SK-N-SH (cell line): Measurements from ENCODE around the gene DDX51. TPM values are rescaled to one million over a fixed set of nuclear protein-coding genes. Genes with fewer than 3 reads are reported as not detected.
A peak's percentile ranks its signal among the peaks of the same experiment; 100 is the strongest.

Source experiments
- CTCF ChIA-PET: fragments of 300-600, 350-600 bp; formaldehyde crosslinking; extraction: SDS; loops from one replicate; lab custom pipeline; 2021; lab: Yijun Ruan, JAX
- POLR2A ChIA-PET: fragments of 350-600 bp; sonication (Branson Sonifier 250); formaldehyde crosslinking; extraction: SDS; loops from one replicate; lab custom pipeline; 2020; ENCODE audit warnings: antibody characterized with exemption, inconsistent platforms; lab: Yijun Ruan, JAX
- DNase-seq: peaks from one replicate; pipeline ENCODE4 v3.0.0; 2012
- H2AFZ ChIP-seq: fragments of 200-600 bp; sonication (generic); 2 replicates; pipeline ENCODE4 v1.8.1; 2016; ENCODE audit warnings: antibody characterized with exemption, mild to moderate bottlenecking, low read depth
- H3F3A ChIP-seq: fragments of 200-600 bp; sonication (generic); replicated peaks from 2 replicates; pipeline ENCODE3; 2016; ENCODE audit warnings: antibody characterized with exemption, mild to moderate bottlenecking; ENCODE audit not compliant: insufficient read depth
- H3K27ac ChIP-seq, 2 experiments: fragments of 200-500 bp in 1 of 2; fragments of 200-600 bp in 1 of 2; sonication (Bioruptor generic) in 1 of 2; sonication (generic), shearing (Covaris generic) in 1 of 2; 2 replicates each; pipeline versions ENCODE4 v1.5.1 to v1.6.1; 2014 to 2016; ENCODE audit warnings: low read depth in 2 of 2, inconsistent platforms in 1 of 2, low read length in 1 of 2, mild to moderate bottlenecking in 1 of 2, mixed read lengths in 1 of 2
- H3K27me3 ChIP-seq: fragments of 200-600 bp; sonication (generic), shearing (Covaris generic); 2 replicates; pipeline ENCODE4 v1.6.1; 2016; ENCODE audit warnings: mixed run types; ENCODE audit not compliant: insufficient read depth
- H3K36me3 ChIP-seq, 2 experiments: fragments of 200-500 bp in 1 of 2; fragments of 200-600 bp in 1 of 2; sonication (Bioruptor generic) in 1 of 2; sonication (generic) in 1 of 2; replicated peaks in 1 of 2; 2 replicates each; pipeline versions ENCODE3 to v1.5.1; 2014 to 2016; ENCODE audit warnings: low read length in 1 of 2, mild to moderate bottlenecking in 1 of 2; ENCODE audit not compliant: insufficient read depth in 2 of 2, control insufficient read depth in 1 of 2
- H3K4me1 ChIP-seq, 2 experiments: fragments of 200-500 bp in 1 of 2; fragments of 200-600 bp in 1 of 2; sonication (Bioruptor generic) in 1 of 2; sonication (generic), shearing (Covaris generic) in 1 of 2; 2 replicates each; pipeline versions ENCODE4 v1.5.1 to v1.6.1; 2014 to 2016; ENCODE audit warnings: low read depth in 1 of 2, low read length in 1 of 2, mixed run types in 1 of 2; ENCODE audit not compliant: insufficient read depth in 2 of 2, control insufficient read depth in 1 of 2
- H3K4me2 ChIP-seq: fragments of 200-600 bp; sonication (generic), shearing (Covaris generic); 2 replicates; pipeline ENCODE4 v1.6.1; 2017; ENCODE audit warnings: mixed run types
- H3K4me3 ChIP-seq, 2 experiments: fragments of 200-500 bp in 1 of 2; fragments of 200-600 bp in 1 of 2; sonication (Bioruptor generic) in 1 of 2; sonication (generic), shearing (Covaris generic) in 1 of 2; 2 replicates each; pipeline versions ENCODE4 v1.5.1 to v1.8.1; 2014 to 2016; ENCODE audit warnings: low read depth in 2 of 2, inconsistent platforms in 1 of 2, low read length in 1 of 2, mild to moderate bottlenecking in 1 of 2, mixed read lengths in 1 of 2, moderate library complexity in 1 of 2
- H3K79me2 ChIP-seq: fragments of 200-600 bp; sonication (generic); 2 replicates; pipeline ENCODE4 v1.8.1; 2017; ENCODE audit warnings: mild to moderate bottlenecking; ENCODE audit not compliant: insufficient read depth
- H3K9ac ChIP-seq: fragments of 200-600 bp; sonication (generic); 2 replicates; pipeline ENCODE4 v1.6.1; 2017; ENCODE audit warnings: mixed run types
- H3K9me2 ChIP-seq: fragments of 200-600 bp; sonication (generic); 2 replicates; pipeline ENCODE4 v1.6.1; 2017; ENCODE audit warnings: mixed run types
- H3K9me3 ChIP-seq: fragments of 200-600 bp; sonication (generic); 2 replicates; pipeline ENCODE4 v1.6.1; 2017; ENCODE audit warnings: mixed run types, mild to moderate bottlenecking, moderate library complexity
- H4K20me1 ChIP-seq: fragments of 200-600 bp; sonication (generic); 2 replicates; pipeline ENCODE4 v1.6.1; 2017; ENCODE audit warnings: mild to moderate bottlenecking, mixed run types; ENCODE audit not compliant: insufficient read depth
- CHD2 ChIP-seq: fragments of 150-350 bp; IDR thresholded peaks from 2 replicates; pipeline ENCODE4 v1.6.1; 2018; ENCODE audit warnings: low read length; ENCODE audit not compliant: partially characterized antibody
- ELF1 ChIP-seq: IDR thresholded peaks from 2 replicates; pipeline ENCODE4 v1.4.0; 2012
- EP300 ChIP-seq, 2 experiments: IDR thresholded peaks; 2 replicates each; pipeline versions ENCODE4 v1.4.0 to v1.6.1; 2012; ENCODE audit warnings: borderline replicate concordance in 1 of 2, low read depth in 1 of 2, low read length in 1 of 2
- GABPA ChIP-seq: IDR thresholded peaks from 2 replicates; pipeline ENCODE4 v1.4.0; 2012; ENCODE audit warnings: low read depth, mild to moderate bottlenecking
- JUND ChIP-seq: IDR thresholded peaks from 2 replicates; pipeline ENCODE4 v1.4.0; 2012
- PBX3 ChIP-seq: IDR thresholded peaks from 2 replicates; pipeline ENCODE4; 2012
- RCOR1 ChIP-seq: fragments of 150-350 bp; IDR thresholded peaks from 2 replicates; pipeline ENCODE4 v1.6.1; 2017; ENCODE audit warnings: antibody characterized with exemption, low read length
- SMC3 ChIP-seq: IDR thresholded peaks from 2 replicates; pipeline ENCODE4 v1.6.1; 2012; ENCODE audit warnings: low read depth, low read length, improper control_type of control experiment
- TCF12 ChIP-seq: IDR thresholded peaks from 2 replicates; pipeline ENCODE4 v1.4.0; 2012
- WGBS: methylation state at CpG from one replicate; pipeline ENCODE4 v1.1.6; 2017; ENCODE audit warnings: low lambda C conversion rate; 5-methylcytosine and 5-hydroxymethylcytosine counted together
- polyA plus RNA-seq, 3 experiments: library from polyadenylated mRNA; depleted of rRNA; stranded (reverse); fragments of >200 nt; gene quantifications; 2 replicates each; pipeline ENCODE4 v1.2.3, GENCODE V29; 2012
- TF ChIP-seq, protein P1 (sequence below): IDR thresholded peaks from 2 replicates; pipeline ENCODE4 v1.4.0; 2012; ENCODE audit warnings: low read depth
- TF ChIP-seq, protein P2 (sequence below): IDR thresholded peaks from 2 replicates; pipeline ENCODE4 v1.6.1; 2012; ENCODE audit warnings: mild to moderate bottlenecking, low read depth, low read length, moderate library complexity
- TF ChIP-seq, protein P3 (sequence below): fragments of 150-350 bp; IDR thresholded peaks from 2 replicates; pipeline ENCODE4 v1.6.1; 2016; ENCODE audit warnings: mild to moderate bottlenecking, low read depth, low read length

DDX51 gene
- polyA plus RNA-seq, 1 of the 3 experiments (the other 2 are of a cell fraction) = 17.3 TPM

DNA sequence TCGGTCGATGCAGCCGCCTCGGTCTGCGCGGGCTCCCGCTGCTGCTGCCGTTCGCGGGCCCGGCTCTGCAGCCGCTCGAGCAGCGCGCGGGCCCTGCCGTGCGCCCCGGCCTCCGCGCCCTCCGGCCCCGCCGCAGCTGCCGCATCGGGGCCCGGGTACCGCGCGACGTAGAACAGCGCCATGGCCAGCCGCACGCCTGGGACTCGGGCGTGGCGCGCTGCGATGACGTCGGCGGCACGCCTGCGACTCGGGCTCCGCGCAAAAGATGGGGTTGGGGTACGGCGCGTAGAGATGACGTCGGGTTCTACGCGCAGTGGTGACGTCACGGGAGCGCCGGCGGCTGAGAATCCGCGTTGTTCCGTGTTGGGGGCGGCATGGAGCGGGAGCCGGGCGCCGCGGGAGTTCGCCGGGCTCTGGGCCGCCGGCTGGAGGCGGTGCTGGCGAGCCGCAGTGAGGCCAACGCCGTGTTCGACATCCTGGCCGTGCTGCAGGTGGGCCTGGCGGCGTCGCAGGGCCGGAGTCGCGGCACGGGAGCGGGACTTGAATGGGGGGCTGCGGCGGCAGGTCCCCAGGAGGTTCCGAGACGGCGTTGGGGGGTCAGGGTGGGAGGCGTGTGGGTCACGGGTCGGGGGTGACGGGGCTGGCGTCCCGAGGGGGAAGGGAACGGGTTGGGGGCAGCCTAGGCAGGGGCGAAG lies at the start of gene DDX51, which contains the start of gene NOC4L (continued):
- TF ChIP-seq, protein P1, sequence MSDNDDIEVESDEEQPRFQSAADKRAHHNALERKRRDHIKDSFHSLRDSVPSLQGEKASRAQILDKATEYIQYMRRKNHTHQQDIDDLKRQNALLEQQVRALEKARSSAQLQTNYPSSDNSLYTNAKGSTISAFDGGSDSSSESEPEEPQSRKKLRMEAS = peak; percentile 95
- TF ChIP-seq CHD2 = peak; percentile 87
- TF ChIP-seq, protein P2, sequence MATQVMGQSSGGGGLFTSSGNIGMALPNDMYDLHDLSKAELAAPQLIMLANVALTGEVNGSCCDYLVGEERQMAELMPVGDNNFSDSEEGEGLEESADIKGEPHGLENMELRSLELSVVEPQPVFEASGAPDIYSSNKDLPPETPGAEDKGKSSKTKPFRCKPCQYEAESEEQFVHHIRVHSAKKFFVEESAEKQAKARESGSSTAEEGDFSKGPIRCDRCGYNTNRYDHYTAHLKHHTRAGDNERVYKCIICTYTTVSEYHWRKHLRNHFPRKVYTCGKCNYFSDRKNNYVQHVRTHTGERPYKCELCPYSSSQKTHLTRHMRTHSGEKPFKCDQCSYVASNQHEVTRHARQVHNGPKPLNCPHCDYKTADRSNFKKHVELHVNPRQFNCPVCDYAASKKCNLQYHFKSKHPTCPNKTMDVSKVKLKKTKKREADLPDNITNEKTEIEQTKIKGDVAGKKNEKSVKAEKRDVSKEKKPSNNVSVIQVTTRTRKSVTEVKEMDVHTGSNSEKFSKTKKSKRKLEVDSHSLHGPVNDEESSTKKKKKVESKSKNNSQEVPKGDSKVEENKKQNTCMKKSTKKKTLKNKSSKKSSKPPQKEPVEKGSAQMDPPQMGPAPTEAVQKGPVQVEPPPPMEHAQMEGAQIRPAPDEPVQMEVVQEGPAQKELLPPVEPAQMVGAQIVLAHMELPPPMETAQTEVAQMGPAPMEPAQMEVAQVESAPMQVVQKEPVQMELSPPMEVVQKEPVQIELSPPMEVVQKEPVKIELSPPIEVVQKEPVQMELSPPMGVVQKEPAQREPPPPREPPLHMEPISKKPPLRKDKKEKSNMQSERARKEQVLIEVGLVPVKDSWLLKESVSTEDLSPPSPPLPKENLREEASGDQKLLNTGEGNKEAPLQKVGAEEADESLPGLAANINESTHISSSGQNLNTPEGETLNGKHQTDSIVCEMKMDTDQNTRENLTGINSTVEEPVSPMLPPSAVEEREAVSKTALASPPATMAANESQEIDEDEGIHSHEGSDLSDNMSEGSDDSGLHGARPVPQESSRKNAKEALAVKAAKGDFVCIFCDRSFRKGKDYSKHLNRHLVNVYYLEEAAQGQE = peak; percentile 58; the same call in 1 of the 2 replicates
- TF ChIP-seq PBX3 = no peak
- TF ChIP-seq TCF12 = no peak
- TF ChIP-seq, protein P3, sequence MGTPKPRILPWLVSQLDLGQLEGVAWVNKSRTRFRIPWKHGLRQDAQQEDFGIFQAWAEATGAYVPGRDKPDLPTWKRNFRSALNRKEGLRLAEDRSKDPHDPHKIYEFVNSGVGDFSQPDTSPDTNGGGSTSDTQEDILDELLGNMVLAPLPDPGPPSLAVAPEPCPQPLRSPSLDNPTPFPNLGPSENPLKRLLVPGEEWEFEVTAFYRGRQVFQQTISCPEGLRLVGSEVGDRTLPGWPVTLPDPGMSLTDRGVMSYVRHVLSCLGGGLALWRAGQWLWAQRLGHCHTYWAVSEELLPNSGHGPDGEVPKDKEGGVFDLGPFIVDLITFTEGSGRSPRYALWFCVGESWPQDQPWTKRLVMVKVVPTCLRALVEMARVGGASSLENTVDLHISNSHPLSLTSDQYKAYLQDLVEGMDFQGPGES = no peak
- TF ChIP-seq ELF1 = peak; percentile 93
- no peak for TF ChIP-seq JUND

GRCh38 chr12:132191715-132192553 lies 47.8 kb upstream of the DDX51 start:
- Histone ChIP-seq H3K27ac (no peak overlapping the region), H4K20me1 (no peaks in the 10 kb centered on the region), H3K4me3 (no peak overlapping the region), H3K79me2 (no peaks in the 10 kb centered on the region), H3K4me1 (peaks cover 0 to 3% of the 10 kb centered on the region in 2 experiments; a peak in 1 of 4 replicates), H3K27me3 (peaks cover 100% of the 10 kb centered on the region), H3K9me3 (no peaks in the 10 kb centered on the region), H2AFZ (no peak overlapping the region), H3K9ac (no peak overlapping the region), H3K9me2 (no peaks in the 10 kb centered on the region), H3F3A (no peaks in the 10 kb centered on the region), H3K4me2 (no peak overlapping the region), H3K36me3 (no peaks in the 10 kb centered on the region)
- ChIA-PET POLR2A (no interaction called here), CTCF (interaction anchor here (1.1 to 1.8 kb wide), 2 partner anchors 222 to 223 kb away, joined by 3 to 7 read pairs; no protein-coding TSS in a partner anchor)
- 6% methylated on average over 27 of the region's 31 CpGs for WGBS
- TF ChIP-seq SMC3 (no peak), CHD2 (peak; percentile 9), GABPA (no peak), RCOR1 (peak; percentile 66; the same call in 1 of the 2 replicates), EP300 (IDR thresholded peaks at IDR 0.05; ENCODE audit: borderline replicate concordance in 1 of 2, low read depth in 1 of 2, low read length in 1 of 2) (no peak), JUND (no peak)
- DNase-seq = peak; percentile 80
